Thyroid gland (tissue), 4 donors: ENCODE data around the gene ATF3.

ENCODE experiments used
- POLR2A ChIP-seq, 2 donors: fragments of 450-650 bp; IDR thresholded peaks; one replicate each; pipeline ENCODE4 v1.6.1; 2017; ENCODE audit warnings: antibody characterized with exemption in 2 of 2, mild to moderate bottlenecking in 2 of 2, moderate library complexity in 1 of 2
- TF ChIP-seq, protein P1 (sequence below), 6 experiments: fragments of 200-600 bp in 3 of 6; fragments of 450-650 bp in 3 of 6; sonication (generic) in 3 of 6; IDR thresholded peaks; one replicate each; pipeline ENCODE4 v1.5.1; 2016 to 2019; ENCODE audit warnings: antibody characterized with exemption in 6 of 6, mild to moderate bottlenecking in 2 of 6, inconsistent platforms in 1 of 6, moderate library complexity in 1 of 6

DNA sequence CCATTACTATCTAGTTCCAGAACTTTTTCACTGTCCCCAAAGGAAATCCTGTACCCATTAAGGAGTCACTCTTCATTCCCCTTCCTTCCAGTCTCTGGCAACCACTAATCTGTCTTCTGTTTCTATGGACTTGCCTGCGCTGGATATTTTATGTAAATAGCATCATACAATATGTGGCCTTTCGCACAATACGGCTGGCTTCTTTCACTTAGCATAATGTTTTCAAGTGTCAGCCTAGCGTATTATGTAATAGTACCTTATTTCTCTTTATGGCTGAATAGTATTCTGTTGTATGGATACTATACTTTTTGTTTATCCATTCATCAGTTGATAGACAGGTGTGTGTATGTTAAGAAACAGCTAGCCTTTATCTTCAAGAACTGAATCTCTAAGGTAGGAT is 14.3 kb downstream of the ATF3 start:
- TF ChIP-seq, protein P1, sequence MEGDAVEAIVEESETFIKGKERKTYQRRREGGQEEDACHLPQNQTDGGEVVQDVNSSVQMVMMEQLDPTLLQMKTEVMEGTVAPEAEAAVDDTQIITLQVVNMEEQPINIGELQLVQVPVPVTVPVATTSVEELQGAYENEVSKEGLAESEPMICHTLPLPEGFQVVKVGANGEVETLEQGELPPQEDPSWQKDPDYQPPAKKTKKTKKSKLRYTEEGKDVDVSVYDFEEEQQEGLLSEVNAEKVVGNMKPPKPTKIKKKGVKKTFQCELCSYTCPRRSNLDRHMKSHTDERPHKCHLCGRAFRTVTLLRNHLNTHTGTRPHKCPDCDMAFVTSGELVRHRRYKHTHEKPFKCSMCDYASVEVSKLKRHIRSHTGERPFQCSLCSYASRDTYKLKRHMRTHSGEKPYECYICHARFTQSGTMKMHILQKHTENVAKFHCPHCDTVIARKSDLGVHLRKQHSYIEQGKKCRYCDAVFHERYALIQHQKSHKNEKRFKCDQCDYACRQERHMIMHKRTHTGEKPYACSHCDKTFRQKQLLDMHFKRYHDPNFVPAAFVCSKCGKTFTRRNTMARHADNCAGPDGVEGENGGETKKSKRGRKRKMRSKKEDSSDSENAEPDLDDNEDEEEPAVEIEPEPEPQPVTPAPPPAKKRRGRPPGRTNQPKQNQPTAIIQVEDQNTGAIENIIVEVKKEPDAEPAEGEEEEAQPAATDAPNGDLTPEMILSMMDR (IDR thresholded peaks at IDR 0.05): no peak
- no peak for TF ChIP-seq POLR2A (IDR thresholded peaks at IDR 0.05)
